CD4-positive, alpha-beta T cell treated with Interleukin-6 at 100 ng/mL for 8 hours (primary cell): ENCODE results near the gene BAG3.
A peak's percentile ranks its signal among the peaks of the same experiment; 100 is the strongest.

Experiments
- DNase-seq: peaks from one replicate; pipeline ENCODE4 v3.0.0-alpha.2; 2020; ENCODE audit warnings: mixed read lengths, low spot score

BAG3 gene

DNA sequence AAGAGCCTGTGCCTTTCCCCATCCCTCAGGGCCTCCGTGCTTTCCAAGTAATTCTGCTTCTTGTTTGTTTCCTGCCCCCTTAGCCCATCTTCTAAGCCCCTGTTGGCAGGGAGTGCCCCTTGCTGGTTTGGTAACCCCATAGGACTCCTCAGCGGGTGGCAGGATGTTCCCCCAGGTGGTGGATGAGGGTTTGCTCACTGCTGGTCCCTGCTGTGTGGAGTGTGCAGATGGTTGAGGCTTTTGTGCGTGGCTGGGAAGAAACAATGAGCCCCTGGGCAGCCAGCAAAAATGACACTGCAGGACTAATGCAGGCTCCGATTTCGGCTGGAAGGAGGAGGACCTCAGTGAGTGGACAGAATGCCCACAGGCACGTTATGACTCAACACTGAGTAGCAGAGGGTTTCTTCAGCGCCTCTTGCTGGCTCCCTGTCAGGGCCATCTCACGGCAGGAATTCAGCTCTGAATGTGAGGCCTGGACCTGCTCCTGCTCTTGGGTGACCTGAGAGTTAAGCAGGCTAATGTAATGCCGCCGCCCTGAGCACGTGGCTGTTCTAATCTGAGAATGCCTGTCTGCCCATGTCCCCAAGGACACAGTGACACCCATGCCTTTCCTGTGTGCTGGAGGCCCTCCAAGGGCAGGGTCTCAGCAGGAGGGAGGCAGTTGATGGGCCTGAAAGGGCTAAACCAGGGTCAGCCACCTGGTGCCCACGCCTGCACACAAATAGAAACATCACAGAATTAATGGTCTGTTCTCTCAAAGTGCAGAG is 16.6 kb downstream of the BAG3 start:
- no peak for DNase-seq

DNA sequence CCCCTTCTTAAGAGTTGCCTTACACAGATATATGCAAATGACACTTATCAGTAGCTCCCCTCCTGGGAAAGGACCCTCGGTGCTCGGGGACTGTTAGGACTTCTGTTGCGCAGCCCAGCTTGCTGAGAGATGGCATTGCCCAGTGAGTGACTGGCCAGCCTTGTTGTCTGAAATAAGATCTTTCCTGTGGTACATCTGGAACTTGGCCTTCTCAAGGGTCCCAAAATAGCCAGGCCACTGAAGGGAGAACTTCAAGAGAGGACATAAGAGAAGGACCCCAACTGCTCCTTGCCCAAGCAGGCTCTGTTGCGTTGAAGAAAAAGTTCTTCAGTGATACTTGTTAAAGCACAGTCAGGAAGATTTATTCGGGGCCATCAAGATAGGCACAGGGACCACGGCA is 17.3 kb downstream of the BAG3 start:
- no peak for DNase-seq

DNA sequence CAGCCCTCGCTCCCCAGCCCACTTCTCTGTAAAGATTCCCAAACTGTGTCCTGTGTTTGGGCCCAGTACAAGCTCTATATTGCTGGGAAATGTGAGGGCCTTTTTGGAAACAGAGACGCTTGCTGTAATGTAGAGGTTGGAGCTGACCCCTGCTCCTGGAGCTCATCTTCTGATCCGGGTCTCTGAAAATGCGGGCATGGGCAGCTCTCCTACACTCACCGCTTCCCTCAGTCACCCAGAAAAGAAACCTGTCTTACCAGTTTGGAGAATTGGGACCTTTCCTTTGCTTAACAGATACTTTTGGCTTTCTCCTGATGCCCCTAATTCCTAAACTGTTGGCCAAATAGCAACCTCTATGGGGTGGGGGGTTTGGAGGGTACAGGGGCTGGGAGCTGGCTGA is 18.2 kb downstream of the BAG3 start:
- no peak for DNase-seq

DNA sequence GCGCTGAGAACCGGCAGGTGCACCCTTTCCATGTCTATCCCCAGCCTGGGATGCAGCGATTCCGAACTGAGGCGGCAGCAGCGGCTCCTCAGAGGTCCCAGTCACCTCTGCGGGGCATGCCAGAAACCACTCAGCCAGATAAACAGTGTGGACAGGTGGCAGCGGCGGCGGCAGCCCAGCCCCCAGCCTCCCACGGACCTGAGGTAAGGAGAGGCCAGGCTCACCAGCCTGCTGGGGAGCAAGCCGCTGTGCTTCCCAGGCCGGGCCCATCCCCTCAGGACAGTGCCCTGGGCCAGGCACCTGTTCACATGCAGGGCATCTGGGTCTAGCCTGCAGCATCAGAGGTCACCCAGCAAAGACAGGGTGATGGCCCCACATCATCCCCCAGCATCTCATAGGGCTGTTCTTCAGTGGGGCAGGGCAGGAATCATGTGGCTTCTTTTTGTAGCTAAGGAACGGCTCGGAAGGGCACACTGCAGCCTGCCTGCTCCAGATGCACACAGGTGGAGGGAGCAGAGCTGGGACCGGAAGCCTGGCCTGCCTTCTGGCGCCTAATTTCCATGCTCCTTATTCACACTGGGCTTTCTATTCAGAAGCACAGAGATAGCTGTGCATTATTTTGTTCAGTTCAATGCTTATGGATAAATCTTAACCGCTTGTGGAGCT is 18.9 kb downstream of the BAG3 start:
- no peak for DNase-seq

DNA sequence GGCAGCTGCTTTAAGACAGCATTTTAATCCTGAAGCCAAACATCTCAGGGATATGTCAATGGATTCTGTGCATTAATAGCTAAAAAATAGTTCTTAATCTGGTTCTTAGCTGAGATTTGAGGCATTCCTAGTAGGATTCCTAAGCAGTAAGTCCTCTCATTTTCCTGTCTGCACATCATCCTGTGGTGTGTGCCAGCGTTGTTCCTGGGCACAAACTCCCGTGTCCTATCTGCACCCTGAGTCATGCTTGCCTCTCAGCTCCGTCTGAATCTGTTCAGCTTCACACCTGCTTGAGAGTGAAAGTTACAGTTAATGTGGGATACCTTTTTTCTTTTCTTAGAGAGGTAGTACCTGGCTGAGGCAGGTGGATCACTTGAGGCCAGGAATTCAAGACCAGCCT is 19.5 kb downstream of the BAG3 start:
- no peak for DNase-seq

DNA sequence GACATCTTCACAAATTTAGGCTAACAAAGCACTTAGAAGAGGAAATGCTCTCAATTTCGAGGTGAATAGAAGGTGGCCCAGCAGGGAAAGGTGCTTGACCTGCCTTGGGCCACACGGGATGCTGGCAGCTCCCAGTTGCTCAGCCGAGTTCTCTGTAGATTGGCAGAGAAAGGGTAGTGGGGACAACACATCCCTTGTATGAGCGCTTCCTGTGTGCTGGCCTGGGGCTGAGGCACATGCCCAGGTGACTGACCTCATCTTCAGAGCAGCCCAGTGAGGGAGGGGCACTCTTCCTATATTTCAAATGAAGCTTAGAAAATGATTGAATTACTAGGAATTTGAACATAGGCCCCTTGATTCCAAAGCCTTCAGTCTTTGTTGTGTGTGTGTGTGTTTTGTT is 20.2 kb downstream of the BAG3 start:
- no peak for DNase-seq

DNA sequence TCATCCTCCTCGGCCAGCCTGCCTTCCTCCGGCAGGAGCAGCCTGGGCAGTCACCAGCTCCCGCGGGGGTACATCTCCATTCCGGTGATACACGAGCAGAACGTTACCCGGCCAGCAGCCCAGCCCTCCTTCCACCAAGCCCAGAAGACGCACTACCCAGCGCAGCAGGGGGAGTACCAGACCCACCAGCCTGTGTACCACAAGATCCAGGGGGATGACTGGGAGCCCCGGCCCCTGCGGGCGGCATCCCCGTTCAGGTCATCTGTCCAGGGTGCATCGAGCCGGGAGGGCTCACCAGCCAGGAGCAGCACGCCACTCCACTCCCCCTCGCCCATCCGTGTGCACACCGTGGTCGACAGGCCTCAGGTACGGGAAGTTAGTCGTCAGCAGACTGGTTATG is 21.1 kb downstream of the BAG3 start:
- no peak for DNase-seq

DNA sequence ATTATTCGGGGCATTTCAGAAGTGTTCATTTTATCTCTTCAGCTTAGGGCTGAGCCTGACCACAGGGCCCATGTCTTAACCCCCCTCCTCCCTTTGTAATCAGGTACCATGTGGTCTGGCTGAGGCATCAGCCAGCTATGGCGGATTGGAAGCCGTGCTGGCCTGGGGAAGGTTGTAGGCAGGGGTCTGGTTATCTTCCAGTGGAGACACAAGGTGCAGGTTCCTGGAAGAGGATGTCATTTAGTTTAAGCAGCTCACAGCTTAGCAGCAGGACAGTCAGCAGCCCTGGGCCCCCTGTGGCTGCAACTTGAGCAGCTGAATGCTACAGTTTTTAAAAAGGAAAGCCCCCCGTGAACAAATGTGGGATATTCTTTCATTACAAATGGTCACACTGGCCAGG is 22.1 kb downstream of the BAG3 start:
- DNase-seq = no peak

DNA sequence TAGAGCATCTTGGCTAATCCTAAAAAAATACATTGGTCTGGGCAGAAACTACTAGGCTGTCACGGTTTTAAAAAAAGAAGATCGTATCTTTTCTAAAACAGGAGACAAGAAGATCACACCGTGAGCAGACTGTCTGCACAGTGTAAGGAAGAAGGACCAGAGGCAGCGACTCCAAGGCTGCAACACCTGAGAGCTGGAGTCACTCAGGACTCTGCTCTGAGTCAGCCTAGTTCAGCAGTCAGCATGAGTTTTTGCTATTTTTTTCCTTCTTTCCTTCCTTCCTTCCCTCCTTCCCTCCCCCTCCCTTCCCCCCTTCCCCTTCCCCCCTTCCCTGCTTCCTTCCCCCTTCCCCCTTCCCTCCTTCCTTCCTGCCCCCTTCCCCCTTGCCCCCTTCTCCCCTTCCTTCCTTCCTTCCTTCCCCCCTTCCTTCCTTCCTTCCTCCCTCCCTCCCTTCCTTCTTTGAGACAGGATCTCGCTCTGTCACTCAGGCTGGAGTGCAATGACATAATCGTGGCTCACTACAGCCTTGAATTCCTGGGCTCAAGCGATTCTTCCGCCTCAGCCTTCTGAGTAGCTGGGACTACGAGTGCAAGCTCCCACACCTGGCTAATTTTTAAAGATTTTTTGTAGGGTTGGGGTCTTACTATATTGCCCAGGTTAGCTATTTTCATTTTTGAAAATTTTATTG is 24.4 kb downstream of the BAG3 start:
- no peak for DNase-seq

DNA sequence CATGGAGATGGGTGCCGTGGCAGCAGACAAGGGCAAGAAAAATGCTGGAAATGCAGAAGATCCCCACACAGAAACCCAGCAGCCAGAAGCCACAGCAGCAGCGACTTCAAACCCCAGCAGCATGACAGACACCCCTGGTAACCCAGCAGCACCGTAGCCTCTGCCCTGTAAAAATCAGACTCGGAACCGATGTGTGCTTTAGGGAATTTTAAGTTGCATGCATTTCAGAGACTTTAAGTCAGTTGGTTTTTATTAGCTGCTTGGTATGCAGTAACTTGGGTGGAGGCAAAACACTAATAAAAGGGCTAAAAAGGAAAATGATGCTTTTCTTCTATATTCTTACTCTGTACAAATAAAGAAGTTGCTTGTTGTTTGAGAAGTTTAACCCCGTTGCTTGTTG is 25.9 kb downstream of the BAG3 start:
- no peak for DNase-seq

DNA sequence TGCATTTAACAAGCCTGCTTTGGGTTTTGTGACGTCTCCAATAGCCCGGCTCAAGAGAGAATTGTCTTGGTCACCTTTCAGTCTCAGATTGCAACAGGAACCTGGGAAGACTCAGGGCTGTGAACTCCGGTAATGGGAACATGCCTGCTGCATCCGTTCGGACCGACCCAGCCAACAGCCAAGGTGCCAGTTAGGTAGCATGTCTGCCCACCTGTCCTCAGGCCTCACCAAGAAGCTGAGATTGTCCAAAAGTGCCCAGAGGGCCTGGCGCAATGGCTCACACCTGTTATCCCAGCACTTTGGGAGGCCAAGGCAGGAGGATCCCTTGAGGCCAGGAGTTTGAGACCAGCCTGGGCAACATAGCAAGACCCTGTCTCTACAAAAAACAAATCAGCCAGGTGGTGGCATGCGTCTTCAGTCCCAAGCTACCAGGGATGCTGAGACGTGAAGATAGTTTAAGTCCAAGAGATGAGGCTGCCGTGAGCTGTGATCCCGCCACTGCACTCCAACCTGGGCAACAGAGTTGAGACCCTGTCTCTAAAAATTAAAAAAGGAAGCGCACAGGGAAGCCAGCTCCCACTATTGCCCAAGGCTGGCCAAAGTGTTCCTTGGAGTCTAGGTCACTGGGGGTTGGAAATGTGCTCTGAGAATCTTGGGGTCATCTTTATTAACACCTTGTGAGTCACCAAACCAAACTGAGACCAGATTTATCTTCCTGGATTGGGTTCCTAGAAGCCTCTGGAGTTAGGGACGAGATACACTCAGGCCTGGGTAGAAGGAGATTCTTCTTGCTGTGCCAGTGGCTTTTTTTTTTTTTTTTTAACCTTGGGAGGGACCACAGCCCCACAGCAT is 26.9 kb downstream of the BAG3 start:
- no peak for DNase-seq

DNA sequence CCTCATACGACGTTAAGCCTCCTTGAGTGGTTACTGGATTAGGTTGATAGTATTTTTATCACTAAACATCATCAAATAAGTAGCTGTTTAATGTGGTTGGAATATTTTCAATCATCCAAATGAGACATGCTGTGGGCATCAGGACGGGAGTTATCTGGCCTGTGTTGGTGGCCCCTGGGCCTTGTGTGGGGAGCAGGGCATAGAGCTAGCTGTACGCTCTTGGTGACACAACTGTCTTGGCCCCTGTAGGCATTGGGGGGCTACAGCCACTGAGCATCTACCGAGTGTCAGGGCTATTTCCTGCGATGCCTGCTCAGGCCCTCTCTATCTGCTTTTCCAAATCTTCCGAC is 28.3 kb downstream of the BAG3 start:
- DNase-seq = no peak

DNA sequence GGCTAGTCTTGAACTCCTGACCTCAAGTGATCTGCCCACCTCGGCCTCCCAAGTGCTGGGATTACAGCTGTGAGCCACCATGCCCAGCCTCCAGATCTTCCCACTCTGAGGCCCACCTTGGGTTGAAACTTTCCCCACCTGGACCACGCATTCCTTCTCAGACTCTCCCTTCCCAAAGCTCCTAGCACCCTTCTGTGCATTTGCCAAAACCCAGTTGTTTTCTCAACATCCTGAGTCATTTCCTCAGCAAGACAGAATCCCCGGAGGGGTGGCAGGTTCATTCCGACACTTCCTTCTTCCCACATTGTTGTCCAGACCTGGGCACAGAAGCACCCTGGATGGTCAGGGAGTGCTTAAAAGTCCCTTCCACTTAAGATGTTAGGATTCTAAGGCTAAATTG is 28.9 kb downstream of the BAG3 start:
- no peak for DNase-seq

DNA sequence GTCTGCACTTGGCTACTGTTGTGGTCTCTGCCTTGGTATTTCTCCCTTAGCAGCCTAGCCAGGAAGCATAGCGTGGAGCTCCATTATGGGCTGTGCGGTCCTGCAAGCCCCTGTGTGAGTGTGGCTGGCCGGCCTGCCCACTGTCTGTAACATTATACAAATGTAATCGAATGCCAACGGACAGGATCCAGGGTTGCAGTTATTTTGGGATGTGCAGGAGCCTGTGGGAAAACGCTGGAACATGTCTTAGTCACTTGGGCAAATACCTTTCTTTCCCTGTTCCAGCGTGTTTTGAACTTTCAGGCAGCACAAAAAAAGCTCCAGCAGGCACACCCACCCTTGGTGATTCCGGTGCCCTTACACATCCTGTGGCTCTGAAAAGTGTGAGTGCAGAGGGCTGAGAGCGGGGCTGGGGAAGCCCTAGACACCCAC is 29.5 kb downstream of the BAG3 start:
- no peak for DNase-seq

DNA sequence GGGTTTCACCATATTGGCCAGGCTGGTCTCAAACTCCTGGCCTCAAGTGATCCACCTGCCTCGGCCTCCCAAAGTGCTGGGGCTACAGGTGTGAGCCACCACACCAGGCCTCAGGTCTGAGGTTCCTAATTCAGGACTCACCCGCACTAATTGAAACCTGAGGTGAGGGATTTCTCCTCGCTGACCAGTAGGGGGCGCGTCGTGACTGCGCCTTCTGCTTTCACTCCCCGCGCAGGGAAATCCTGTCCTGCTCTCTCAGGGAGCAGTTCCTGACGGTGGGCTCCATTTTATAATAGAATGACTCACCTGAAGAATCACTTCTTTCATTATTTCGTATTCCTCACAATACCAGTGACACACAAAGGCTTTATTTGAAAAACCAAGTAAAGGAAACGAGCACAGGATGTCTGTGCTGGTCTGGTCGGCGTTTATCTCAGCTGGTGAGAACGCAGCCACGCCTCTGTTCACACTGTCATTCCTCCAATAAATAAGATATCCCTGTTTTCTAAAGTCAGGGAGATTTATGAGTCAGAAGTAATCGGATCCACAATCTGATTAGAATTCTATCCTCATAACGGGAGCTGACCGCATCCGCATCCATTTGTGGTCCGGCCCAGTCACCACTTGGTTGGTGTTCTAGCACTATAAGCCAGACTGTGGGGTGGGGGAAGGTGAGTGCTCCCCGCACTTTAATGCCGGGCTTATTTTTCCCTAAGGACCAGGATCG is 35.4 kb downstream of the BAG3 start:
- peak; percentile 82 for DNase-seq

DNA sequence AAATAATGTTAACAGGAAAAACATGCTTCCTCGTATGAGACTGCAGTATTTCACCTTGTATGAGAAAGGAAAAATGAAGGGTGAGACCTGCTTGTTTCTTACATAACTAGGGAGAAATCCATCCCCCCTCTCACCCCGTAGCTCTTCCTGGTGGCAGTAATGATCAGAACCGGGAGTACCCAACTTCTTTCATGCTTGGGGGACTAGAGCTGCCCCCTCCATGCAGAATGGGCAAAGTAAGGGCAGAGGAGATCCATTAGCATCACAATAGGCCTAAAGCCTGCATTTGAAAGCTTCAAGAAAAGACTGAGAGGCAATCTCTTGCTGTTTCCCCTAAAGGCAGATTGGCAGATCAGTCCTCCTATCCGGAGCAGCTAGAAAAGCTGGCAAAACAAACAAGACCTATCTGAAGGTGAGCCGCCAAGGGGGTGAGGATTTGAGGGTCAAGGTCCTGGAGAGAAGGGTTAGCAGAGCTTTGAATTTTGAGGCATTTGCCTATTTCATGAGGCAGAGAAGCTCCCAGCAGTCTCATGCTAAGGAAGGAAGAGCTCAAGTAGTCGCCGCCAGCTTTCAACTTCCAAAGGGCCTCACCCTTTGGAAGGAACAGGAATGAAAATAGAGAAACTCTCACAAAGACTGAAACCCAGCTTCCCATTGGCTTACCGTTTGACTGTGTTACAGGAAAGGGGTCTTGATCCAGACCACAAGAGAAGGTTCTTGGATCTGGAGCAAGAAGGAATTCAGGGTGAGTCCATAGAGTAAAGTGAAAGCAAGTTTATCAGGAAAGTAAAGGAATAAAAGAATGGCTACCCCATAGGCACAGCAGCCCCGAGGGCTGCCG is 36.2 kb downstream of the BAG3 start:
- DNase-seq = no peak

DNA sequence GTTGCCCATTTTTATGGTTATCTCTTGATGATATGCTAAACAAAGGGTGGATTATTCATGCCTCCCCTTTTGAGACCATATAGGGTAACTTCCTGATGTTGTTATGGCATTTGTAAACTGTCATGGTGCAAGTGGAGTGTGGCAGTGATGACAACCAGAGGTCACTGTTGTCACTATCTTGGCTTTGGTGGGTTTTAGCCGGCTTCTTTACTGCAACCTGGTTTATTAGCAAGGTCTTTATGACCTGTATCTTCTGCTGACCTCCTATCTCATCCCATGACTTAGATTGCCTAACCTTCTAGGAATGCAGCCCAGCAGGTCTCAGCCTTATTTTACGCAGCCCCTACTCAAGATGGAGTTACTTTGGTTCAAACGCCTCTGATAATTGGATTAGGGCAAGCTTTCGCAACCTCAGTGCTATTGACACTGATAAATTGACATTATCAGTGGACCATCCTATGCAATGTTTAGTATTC is 36.9 kb downstream of the BAG3 start:
- DNase-seq = no peak

DNA sequence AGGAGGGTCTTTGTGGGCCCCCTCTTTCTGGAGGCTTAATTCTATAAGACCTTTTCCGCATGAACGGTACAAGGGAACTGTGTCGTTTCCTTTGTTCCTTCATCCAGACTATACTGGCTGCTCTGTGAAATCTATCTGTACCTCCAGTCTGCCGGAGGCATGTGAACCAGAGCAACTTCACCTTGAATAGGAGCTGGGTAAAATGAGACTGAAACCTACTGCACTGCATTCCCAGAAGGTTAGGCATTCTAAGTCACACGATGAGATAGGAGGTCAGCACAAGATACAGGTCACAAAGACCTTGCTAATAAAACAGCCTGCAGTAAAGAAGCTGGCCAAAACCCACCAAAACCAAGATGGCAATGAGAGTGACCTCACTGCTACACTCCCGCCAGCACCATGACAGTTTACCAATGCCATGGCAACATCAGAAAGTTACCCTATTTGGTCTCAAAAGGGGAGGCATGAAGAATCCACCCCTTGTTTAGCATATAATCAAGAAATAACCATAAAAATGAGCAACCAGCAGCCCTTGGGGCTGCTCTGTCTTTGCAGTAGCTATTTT is 37.9 kb downstream of the BAG3 start:
- DNase-seq = no peak

DNA sequence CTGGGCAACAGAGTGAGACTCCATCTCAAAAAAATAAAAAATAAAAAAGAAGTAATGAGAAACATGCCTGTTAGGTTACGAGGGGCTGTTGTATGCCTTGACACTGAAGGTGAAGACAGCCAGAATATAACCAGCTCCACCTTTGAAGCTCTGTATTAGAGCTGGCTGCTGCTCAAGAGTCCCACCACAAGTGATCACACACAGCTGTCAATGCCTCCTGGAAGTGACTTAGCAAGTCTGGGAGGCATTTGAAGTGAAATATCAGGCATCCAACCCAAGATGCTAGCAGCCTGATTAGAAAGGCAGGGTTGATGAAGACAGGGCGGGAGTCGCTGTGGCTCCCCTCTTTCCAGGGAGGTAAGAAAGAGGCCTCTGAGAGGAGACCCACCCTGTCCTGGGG is 40.5 kb downstream of the BAG3 start:
- DNase-seq = no peak

DNA sequence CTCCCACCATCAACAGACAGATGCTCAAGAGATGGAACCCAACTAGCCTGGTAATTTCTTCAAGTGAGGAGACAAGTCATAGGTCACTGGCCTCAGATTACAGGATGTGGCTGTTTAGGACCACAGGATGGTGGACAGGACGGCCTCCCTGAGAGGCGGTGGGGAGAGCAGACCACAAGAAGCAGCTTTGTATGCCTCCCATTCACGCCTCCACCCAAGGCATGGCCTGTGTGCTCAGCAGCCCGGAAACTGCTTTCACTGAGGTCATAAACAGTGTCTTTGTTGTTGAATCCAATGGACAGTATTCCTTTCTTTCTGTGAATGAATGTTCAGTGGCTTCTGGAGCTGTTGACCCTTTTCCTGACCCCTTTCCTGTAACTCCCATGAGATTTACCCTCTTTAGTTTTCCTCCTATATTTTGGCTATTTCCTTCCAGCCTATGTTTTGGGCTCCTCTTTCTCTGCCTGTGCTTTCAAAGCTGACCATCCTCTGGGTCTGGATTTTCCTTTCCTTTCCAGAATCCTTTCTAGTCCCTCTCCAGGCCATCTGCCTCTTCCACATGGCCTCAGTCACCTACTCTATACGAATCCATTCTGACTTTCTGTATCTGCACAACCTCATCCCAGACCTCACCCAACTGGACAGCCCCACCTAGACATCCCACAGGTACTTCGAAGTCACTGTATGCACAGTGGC is 42.2 kb downstream of the BAG3 start:
- DNase-seq = no peak
